ENCODE measurements around the gene PLCL2.

DNA sequence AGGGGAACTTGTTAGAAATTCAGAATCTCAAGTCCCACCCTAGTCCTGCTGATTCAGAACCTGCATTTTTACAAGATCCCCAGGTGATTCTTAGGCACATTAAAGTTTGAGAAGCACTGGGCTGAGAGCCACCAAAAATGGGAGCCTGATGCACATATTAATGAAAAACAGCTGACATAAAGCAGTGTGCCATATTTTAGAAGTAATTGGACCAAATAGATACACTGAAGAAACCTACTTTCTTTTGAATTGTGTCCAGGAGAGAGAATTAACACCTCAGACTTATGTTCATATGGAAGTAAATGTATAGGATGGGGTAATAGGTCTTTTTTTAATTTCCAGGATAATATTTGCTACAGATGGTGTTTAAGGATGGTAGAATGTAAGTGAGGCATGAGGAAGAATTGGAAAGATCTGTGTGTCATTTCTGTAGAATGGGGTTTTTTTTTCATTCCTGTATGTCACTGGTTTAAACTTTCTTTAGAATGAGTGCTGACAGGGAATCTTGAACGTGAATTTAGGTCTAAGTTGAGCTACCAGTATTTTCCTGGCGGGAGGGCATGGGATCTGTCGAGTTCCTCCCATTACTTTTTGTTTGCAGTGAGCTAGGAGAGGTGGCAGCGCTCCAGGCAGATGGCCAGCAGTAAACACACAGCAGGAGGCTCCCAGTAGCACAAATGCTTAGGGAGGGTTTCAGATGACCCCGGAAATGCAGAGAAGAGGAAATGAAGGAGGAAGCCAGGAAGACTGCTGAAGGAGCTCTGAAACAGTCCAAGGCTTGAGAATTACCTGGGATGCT lies 185.6 kb downstream of the PLCL2 start:
- TF ChIP-seq, protein P1, sequence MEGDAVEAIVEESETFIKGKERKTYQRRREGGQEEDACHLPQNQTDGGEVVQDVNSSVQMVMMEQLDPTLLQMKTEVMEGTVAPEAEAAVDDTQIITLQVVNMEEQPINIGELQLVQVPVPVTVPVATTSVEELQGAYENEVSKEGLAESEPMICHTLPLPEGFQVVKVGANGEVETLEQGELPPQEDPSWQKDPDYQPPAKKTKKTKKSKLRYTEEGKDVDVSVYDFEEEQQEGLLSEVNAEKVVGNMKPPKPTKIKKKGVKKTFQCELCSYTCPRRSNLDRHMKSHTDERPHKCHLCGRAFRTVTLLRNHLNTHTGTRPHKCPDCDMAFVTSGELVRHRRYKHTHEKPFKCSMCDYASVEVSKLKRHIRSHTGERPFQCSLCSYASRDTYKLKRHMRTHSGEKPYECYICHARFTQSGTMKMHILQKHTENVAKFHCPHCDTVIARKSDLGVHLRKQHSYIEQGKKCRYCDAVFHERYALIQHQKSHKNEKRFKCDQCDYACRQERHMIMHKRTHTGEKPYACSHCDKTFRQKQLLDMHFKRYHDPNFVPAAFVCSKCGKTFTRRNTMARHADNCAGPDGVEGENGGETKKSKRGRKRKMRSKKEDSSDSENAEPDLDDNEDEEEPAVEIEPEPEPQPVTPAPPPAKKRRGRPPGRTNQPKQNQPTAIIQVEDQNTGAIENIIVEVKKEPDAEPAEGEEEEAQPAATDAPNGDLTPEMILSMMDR (IDR thresholded peaks at IDR 0.05): no peak
- TF ChIP-seq POLR2A (IDR thresholded peaks at IDR 0.05): no peak

Measured in body of pancreas (tissue), 4 donors.